ENCODE data around the gene PPP1R13L. TPM values are rescaled to one million over a fixed set of nuclear protein-coding genes. Genes with fewer than 3 reads are reported as not detected.
"Not testable (repeated sequence)": the region's sequence is repeated elsewhere in the genome, so short reads cannot be mapped to it uniquely, and the experiment has no call there.

The PPP1R13L gene
- total RNA-seq, 1 donor from 2014 or later = 182 TPM

DNA sequence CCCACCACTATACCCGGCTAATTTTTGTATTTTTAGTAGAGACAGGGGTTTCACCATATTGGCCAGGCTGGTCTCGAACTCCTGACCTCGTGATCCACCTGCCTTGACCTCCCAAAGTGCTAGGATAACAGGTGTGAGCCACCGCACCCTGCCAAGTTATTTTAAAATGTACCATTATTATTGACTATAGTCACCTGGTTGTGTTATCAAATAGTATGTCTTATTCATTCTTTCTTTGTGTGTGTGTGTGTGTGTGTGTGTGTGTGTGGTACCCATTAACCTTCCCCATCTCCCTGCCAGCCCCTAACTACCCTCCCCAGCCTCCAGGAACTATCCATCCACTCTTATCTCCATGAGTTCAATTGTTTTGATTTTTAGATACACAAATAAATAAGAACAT lies 5.5 kb upstream of the PPP1R13L start:
- ATAC-seq; DNase-seq (ENCODE audit: missing footprints); intact Hi-C loops (cut with DNase I): not testable (repeated sequence)

DNA sequence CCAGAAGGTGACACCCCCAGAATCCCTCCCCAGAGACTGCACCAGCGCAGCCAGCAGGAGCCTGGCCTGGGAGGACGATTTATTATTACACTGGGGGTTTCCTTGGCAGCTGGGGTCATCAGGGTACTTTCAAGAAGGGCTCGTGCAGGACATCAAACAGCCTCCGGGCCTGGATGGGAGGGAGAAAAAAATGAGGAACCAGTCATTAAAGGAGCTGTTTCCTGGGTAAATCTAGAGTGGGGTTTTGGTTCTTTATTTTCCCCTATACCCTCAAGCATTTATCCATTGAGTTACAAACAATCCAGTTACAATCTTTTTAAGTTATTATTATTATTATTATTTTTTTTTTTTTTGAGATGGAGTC lies 4.7 kb upstream of the PPP1R13L start:
- intact Hi-C loops (cut with DNase I) = no loop called here
- DNase-seq (ENCODE audit: missing footprints) = no peak

DNA sequence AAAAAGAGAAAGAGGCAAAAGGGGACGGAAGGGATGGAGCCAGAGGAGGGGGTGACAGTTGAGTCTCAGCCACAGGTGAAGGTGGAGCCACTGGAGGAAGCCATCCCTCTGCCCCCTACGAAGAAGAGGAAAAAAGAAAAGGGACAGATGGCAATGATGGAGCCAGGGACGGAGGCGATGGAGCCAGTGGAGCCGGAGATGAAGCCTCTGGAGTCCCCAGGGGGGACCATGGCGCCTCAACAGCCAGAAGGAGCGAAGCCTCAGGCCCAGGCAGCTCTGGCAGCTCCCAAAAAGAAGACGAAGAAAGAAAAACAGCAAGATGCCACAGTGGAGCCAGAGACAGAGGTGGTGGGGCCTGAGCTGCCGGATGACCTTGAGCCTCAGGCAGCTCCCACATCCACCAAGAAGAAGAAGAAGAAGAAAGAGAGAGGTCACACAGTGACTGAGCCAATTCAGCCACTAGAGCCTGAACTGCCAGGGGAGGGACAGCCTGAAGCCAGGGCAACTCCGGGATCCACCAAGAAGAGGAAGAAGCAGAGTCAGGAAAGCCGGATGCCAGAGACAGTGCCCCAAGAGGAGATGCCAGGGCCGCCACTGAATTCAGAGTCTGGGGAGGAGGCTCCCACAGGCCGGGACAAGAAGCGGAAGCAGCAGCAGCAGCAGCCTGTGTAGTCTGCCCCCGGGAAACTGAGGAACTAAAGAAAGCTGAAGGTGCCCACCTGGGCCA lies 4.1 kb upstream of the PPP1R13L start:
- no peak for ATAC-seq
- intact Hi-C loops (cut with DNase I) = no loop called here
- DNase-seq (ENCODE audit: missing footprints) = no peak

More for the DNA sequence above, 4.7 kb upstream of the PPP1R13L start:
- no peak for ATAC-seq

DNA sequence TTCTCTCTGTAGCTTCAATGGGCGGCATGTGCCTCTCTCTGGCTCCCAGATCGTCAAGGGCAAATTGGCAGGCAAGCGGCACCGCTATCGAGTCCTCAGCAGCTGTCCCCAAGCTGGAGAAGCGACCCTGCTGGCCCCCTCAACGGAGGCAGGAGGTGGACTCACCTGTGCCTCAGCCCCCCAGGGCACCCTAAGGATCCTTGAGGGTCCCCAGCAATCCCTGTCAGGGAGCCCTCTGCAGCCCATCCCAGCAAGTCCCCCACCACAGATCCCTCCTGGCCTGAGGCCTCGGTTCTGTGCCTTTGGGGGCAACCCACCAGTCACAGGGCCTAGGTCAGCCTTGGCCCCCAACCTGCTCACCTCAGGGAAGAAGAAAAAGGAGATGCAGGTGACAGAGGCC lies 3.3 kb upstream of the PPP1R13L start:
- intact Hi-C loops (cut with DNase I) = no loop called here

DNA sequence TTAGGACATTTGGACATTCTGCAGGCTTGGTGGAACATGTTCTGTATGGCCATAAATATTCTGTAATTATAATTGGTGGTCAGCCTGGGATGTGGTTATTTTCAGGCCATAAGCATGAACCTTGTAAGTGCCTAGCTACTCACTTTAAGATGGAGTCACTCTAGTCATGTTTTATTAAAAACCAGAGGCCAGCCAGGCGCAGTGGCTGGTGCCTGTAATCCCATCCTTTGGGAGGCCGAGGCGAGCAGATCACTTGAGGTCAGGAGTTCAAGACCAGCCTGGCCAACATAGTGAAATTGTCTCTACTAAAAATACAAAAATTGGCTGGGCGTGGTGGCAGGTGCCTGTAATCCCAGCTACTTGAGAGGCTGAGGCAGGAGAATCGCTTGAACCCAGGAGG lies 2.7 kb upstream of the PPP1R13L start:
- not testable (repeated sequence) for DNase-seq (ENCODE audit: missing footprints); ATAC-seq
- intact Hi-C loops (cut with DNase I) = loop anchor here (2.0 kb wide), 1 partner anchor 15 kb away; the partner anchor contains the start of gene ERCC1

More for the DNA sequence above, 3.3 kb upstream of the PPP1R13L start:
- DNase-seq (ENCODE audit: missing footprints) (no peak), ATAC-seq (no peak)

DNA sequence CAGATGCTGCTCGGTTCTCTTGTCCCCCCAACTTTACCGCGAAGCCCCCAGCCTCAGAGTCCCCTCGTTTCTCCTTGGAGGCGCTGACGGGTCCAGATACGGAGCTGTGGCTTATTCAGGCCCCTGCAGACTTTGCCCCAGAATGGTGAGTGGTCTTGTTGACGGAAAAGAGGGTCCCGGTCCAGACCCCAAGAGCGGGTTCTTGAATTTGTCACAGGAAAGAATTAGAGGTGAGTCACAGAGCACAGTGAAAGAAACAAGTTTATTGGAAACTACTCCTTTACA lies 2.2 kb upstream of the PPP1R13L start:
- no peak for DNase-seq (ENCODE audit: missing footprints)
- no peak for ATAC-seq
- intact Hi-C loops (cut with DNase I) = loop anchor here (2.0 kb wide), 1 partner anchor 16 kb away; the partner anchor contains the start of gene ERCC1

DNA sequence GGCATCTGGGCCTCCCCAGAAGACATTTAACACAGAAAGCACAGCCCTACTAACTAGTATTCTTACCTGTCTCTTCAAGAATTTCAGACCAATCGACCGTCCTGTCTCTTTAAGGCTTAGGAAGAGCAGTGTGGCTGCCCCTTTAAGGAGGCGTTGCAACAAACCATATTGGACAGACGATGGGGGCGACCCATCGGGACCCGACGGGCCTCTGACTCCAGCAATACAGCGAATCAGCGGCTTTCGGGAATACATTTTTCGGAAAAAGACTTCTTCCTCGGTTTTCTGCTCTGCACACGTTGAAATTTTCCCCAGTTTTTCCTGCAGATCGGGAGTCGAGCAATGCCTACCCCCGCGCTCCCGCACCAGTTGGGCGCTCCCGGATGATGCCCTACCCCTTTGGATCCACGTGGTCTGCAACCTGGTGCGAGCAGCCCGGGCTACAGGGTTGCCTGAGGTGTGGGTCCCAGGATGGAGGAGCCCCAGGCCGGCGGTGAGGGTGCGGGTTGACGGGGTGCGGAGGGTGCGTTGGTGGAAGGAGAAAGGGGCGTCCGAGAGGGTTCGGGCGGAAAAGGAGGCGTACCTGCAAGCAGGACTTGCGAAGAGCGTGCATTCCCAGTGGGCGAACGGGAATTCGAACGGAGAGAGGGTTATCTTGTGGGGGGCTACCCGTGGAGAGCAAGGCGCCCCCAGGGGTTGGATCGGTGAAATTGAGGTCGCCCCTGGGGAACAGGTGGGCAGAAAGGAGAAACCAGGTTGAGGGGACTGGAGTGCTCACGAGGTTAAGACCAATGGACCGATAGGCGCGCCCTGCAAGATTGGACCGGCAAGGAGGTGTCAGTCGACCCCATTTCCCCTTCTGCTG lies 1.6 kb upstream of the PPP1R13L start, which contains the start of gene POLR1G:
POLR1G (plus strand) TSS at position 419 of the 865 bp plus-strand sequence; CDS start at position 472, 53 bp downstream.
- peak; percentile 86 for DNase-seq (ENCODE audit: missing footprints)
- peak; percentile 65 for ATAC-seq
- intact Hi-C loops (cut with DNase I) = loop anchor here (2.0 kb wide), 1 partner anchor 16 kb away; the partner anchor contains the start of gene ERCC1

DNA sequence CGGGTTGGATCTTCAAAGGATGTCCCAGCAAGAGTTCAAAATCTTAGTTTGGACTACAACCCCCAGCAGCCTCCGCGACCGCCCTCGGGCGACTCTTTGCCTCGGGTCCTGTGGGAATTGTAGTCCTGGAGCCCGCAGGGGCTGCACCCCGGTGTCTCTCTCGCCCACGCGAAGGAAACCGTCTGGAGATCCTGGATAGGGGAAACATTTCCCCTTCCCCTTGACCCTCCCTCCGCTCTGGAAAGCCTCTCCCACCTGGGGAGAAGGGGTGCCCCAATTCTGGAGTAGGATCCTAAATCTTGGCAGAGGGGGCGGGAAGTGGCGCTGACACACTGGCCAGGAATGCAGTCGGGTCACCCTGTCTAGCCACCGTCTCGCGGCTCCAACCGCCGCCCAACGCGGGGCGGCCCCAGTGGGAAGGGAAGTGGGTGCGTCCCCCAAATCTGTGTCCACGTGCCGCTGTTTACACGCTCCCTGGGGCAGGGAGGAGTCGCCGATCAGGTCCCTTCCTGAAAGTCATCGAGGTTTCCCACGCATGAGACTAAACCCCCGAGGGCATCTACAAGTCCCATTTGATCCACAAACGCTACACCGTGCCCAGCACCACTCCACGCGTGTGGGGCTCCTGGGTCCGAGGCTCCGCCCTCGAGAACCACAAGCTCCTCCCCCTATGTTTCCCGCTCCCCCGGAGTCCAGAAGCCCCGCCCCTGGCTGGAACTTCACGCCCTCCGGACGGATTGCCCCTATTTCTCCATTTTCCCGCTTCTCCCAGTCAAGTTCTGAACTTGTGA lies 761 bp upstream of the PPP1R13L start:
- peak; percentile 93 for DNase-seq (ENCODE audit: missing footprints)
- intact Hi-C loops (cut with DNase I) = loop anchor here (2.0 kb wide), 1 partner anchor 17 kb away; the partner anchor contains the start of gene ERCC1
- peak; percentile 60 for ATAC-seq

DNA sequence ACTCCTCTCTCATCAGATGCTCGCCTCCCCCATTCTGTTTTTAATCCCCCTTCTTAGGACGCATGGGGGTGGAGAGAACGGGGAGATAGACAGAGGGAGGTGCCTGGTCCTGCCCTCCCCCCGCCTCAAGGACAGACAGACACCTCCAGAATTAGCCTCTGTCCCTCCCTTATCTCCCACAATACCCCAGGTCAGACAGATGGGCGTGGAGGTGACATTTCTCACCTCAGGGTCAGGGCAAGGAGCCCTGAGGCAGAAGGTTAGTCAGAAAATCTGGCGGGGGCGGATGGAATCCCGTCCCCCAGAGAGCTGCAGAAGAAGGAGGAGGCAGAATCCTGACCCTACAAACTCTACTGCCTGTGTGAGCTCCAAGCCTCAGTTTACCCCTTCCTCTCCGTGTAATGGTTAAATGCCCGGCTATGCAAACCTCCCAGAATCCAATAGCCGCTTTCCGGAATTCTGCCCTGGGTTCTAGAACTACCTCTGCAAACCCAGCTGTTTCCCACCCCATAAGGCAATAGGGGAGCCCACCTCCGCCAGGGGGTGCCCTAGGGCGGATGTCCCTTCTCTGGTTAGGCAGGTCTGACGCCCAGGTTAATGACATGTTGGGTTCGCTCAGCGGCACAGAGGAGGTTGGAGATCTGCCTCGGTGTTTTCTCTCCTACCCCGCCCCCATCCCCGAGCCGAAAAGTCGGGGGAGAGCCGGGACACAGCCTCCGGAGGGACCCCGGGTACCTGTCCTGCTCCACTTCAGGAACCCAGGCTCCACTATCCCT lies 900 bp downstream of the PPP1R13L start:
- DNase-seq (ENCODE audit: missing footprints) = no peak
- intact Hi-C loops (cut with DNase I) = no loop called here
- peak; percentile 65 for ATAC-seq

DNA sequence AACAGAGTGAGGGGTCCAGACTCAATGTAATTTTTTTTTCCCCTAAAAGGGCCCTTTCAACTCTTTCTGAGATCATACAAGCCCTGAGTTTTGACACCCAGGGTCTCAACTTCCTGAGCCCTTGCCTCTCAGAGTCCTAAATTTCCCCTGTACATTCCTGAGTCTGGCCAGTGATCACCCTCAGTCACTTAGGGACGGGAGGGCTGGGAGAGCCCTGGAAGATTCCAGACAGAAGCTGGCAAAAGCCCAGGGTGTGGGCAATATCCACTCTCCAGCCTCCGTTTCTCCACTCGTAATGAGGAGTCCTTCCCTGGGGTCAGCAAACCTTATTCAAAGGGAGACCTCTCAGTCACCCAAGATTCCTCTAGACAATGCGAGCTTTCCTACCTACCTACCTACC lies 1.6 kb downstream of the PPP1R13L start:
- intact Hi-C loops (cut with DNase I) = no loop called here
- ATAC-seq (no peak), DNase-seq (ENCODE audit: missing footprints) (no peak)

DNA sequence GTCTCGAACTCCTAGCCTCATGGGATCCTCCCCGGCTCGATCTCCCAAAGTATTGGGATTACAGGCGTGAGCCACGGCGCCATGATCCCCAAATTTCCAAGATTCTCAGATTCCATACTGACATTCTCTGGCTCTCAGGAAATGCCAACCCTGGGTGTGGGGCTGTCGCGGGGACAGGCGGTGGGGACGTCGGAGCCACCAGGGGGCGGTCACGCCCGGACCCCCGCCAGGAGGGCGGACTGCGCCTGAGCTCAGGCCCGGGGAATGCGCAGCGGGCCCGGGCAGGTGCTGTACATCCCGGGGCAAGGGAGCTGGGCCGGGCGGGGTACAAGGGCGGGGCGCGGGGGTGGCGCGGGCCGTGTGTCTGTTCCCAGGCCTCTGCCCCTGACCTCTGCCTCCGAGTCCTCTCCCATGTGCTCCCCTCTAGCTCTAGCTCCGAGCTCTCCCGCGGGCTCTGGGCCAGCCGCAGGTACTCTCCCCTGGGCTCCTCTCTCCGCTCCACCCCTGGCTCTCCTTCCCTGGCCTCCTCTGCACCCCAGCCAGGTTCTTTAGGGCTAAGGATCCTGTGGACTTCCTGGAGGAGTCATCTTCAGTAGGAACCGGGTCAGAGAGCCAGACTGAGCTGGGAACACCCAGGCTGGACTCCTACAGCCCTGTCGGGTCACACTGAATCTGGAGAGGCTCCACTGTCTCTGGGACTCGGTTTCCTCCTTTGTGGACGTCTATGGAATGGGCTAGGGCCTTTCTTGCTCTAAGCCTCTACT lies 2.4 kb downstream of the PPP1R13L start:
- intact Hi-C loops (cut with DNase I) = no loop called here
- no peak for DNase-seq (ENCODE audit: missing footprints)
- no peak for ATAC-seq

DNA sequence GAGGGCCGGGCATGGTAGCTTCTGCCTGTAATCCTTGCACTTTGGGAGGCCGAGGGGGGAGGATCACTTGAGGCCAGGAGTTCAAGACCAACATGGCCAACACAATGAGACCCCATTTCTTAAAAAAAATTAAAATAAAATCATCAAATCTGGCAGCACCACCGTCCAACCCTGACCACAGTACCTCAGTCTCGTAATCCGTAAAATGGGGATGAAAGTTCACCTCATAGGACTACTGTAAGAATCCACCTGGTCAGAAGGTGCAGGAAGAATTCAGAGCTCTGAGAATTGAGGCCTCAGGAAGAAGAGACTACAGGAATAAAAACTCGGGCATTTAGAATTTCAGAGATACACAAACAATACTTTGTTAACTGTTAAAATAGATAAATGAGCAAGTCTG lies 3.1 kb downstream of the PPP1R13L start:
- intact Hi-C loops (cut with DNase I) = no loop called here
- no peak for ATAC-seq
- no peak for DNase-seq (ENCODE audit: missing footprints)

DNA sequence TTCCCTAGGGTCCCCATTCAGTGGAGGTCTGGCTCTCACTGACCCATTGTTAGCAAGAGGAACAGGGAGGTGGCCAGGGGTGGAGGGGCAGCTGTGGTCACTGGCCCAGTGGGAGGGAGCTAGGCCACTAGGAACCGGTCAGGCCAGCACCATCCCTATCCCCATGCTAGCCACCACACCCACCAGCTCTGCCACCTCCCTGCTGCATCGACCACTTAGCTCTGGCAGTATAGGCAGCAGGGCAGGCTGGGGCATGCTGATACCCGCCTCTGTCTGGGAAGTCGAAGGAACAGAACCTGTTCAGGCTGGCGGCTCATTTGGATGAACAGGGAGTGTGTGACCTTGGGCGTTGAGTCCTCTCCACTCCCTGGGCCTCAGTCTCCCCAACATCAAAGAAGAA lies 4.7 kb downstream of the PPP1R13L start:
- no peak for DNase-seq (ENCODE audit: missing footprints)
- intact Hi-C loops (cut with DNase I) = no loop called here
- ATAC-seq = no peak

DNA sequence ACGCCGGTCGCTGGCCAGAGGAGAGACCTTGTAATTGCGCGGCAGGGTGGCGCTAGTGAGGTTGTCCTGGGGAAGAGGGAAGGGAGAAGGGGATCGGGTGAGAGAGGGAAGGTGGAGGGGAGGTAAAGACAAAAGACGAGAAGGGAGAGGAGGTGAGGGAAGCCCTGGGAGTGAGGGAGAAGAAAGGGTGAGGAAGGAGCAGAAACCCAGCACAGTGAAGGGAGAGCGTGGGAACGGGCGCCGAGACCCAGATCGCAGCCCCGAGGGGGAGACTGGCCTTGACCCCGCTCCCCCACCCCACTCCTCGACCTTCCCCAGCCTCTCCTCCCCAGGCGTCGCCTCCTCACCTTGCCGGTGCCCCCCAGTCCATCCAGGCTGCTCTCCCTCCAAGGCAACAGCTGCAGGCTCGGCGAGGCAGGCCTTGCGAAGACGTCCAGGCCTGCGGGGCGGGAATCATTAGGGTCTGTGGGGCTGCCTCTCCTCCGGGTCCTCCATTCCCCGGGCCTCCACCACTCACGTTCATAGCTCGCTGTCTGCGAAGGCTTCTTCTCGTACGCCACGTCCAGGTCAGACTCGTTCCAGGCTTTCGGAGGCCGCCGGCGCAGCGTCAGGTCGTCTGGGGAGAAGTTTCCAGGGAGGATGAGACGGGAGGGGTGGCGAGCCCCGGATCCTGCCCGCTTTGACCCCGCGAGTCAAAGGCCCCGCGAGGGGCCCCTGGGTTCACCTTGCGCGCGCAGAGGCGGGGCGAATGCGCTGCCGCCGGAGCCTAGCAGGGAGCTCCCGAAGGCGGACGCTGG lies 8.8 kb downstream of the PPP1R13L start:
- ATAC-seq (no peak), DNase-seq (ENCODE audit: missing footprints) (peak; percentile 40)
- intact Hi-C loops (cut with DNase I) = no loop called here

DNA sequence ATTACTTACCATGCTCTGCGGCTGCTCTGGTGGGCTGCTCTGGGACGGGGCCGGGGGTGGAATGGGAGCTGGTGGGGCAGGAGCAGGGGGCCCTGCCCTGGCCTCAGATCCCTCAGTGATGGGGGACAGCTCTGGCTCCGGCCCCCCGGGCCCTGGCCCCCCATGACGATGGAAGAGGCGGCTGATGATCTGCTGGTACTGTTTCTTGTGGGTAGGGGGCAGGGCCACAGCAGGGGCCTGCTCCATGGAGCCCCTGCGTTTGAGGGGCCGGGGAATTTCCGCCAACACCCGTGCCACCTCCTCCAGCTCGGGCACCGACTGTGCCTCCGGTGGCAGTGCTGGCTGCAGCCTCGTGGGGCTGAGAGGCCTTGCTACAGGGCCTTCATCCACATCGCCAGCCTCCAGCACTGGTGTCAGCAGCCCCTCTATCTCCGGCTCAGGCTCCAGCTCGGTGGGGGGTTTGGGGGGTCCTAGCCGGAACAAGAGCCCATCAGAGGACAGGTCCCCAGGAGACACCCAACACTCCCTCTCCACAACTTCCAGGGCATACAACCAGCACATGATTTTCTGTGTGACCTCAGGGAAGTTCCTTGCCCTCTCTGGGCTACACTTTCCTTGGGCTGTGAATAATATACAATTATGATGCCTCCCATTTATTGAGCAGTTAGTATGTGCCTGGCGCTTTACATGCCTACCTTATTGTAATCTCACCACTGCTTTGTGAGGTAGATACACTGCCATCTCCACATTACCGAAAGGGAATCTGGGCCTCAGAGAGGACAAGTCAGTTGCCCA lies 12.8 kb downstream of the PPP1R13L start:
- intact Hi-C loops (cut with DNase I) = no loop called here
- no peak for ATAC-seq

DNA sequence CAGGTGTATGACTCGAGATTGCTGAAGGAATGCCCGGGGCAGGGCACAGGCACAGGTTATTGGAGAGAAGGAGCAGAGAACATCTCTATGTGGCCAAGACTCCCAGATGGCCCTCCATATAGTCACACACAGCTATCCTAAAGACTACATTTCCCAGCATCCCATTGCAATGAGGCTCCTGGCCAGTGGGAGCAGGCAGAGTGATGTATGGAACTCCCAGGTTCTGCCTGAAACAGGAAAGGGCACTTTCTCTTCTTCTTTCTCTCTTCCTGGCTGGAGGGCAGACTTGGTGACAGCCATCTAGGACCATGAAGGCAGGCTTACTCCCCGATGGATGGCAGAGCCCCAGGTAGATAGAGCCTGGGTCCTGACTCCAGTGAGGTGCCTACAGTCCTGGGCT lies 13.5 kb downstream of the PPP1R13L start:
- ATAC-seq = no peak
- intact Hi-C loops (cut with DNase I) = no loop called here
- no peak for DNase-seq (ENCODE audit: missing footprints)

More for the DNA sequence above, 12.8 kb downstream of the PPP1R13L start:
- no peak for DNase-seq (ENCODE audit: missing footprints)

Measured in Right ventricle myocardium inferior (tissue), 1 donor.